ENCODE measurements around the gene ACTA2. TPM values are rescaled to one million over a fixed set of nuclear protein-coding genes. Genes with fewer than 3 reads are reported as not detected.

Gene ACTA2
- total RNA-seq, 1 donor from 2014 or later = 19.0 TPM

- H3K9me3 Mint-ChIP-seq = no peaks in the 10 kb centered on the region
- H3K4me1 Mint-ChIP-seq = peaks cover 9% of the 10 kb centered on the region
Observed at GRCh38 chr10:88931548-88931947, 21.0 kb downstream of the ACTA2 start.

GRCh38 chr10:88928254-88928653 is 24.3 kb downstream of the ACTA2 start:
- DNase-seq (ENCODE audit: low spot score) = no peak
- no peak overlapping the region for H3K4me3 Mint-ChIP-seq
- H3K36me3 Mint-ChIP-seq = no peaks in the 10 kb centered on the region
- no peaks in the 10 kb centered on the region for H3K9me3 Mint-ChIP-seq
- no peak overlapping the region for H3K4me2 ChIP-seq
- no peak overlapping the region for H2AFZ ChIP-seq (replicated peaks)
- H3K9me3 ChIP-seq (ENCODE audit: low read depth) = no peaks in the 10 kb centered on the region
- H4K20me1 ChIP-seq (ENCODE audit: low read depth) = no peaks in the 10 kb centered on the region
- no peaks in the 10 kb centered on the region for H3K4me1 ChIP-seq
- no peaks in the 10 kb centered on the region for H3K79me2 ChIP-seq (ENCODE audit: low read depth)
- peaks cover 5% of the 10 kb centered on the region for H3K4me1 Mint-ChIP-seq
- H3K27me3 ChIP-seq = no peaks in the 10 kb centered on the region
- H3K36me3 ChIP-seq = no peaks in the 10 kb centered on the region
- no peak overlapping the region for H3K27ac Mint-ChIP-seq
- H3K4me3 ChIP-seq = no peak overlapping the region
- no peaks in the 10 kb centered on the region for H3K27me3 Mint-ChIP-seq (ENCODE audit: insufficient read depth, low read depth)
- no peak overlapping the region for H3K9ac ChIP-seq
- H3F3A ChIP-seq (ENCODE audit: low read depth) = no peaks in the 10 kb centered on the region
- H3K27ac ChIP-seq = no peak overlapping the region
- no peak for TF ChIP-seq EZH2 (IDR thresholded peaks at IDR 0.05)
- TF ChIP-seq EZH2phosphoT487 (IDR thresholded peaks at IDR 0.05) = no peak
- no peak for TF ChIP-seq CTCF (IDR thresholded peaks at IDR 0.05)

More at GRCh38 chr10:88931548-88931947, 21.0 kb downstream of the ACTA2 start:
- Mint-ChIP-seq H3K4me3 (no peak overlapping the region), H3K27me3 (ENCODE audit: insufficient read depth, low read depth) (no peaks in the 10 kb centered on the region), H3K36me3 (no peaks in the 10 kb centered on the region), H3K27ac (no peak overlapping the region)
- no peak overlapping the region for H3K4me3 ChIP-seq
- no peaks in the 10 kb centered on the region for H3F3A ChIP-seq (ENCODE audit: low read depth)
- H3K4me1 ChIP-seq = no peaks in the 10 kb centered on the region
- no peaks in the 10 kb centered on the region for H3K36me3 ChIP-seq
- H3K27ac ChIP-seq = no peak overlapping the region
- DNase-seq (ENCODE audit: low spot score) = no peak
- no peaks in the 10 kb centered on the region for H3K9me3 ChIP-seq (ENCODE audit: low read depth)
- no peaks in the 10 kb centered on the region for H4K20me1 ChIP-seq (ENCODE audit: low read depth)
- no peak overlapping the region for H3K9ac ChIP-seq
- no peak overlapping the region for H3K4me2 ChIP-seq
- H3K27me3 ChIP-seq = no peaks in the 10 kb centered on the region
- no peak for TF ChIP-seq EZH2phosphoT487 (IDR thresholded peaks at IDR 0.05)
- no peaks in the 10 kb centered on the region for H3K79me2 ChIP-seq (ENCODE audit: low read depth)
- H2AFZ ChIP-seq (replicated peaks) = no peak overlapping the region

- Histone ChIP-seq H2AFZ (replicated peaks) (no peak overlapping the region), H3K36me3 (no peaks in the 10 kb centered on the region), H3K9me3 (ENCODE audit: low read depth) (no peaks in the 10 kb centered on the region), H4K20me1 (ENCODE audit: low read depth) (no peaks in the 10 kb centered on the region), H3K9ac (no peak overlapping the region), H3K4me3 (no peak overlapping the region), H3K4me2 (no peak overlapping the region), H3K79me2 (ENCODE audit: low read depth) (no peaks in the 10 kb centered on the region), H3F3A (ENCODE audit: low read depth) (no peaks in the 10 kb centered on the region), H3K4me1 (no peaks in the 10 kb centered on the region), H3K27me3 (no peaks in the 10 kb centered on the region), H3K27ac (no peak overlapping the region)
- Mint-ChIP-seq H3K4me3 (no peak overlapping the region), H3K9me3 (no peaks in the 10 kb centered on the region), H3K27me3 (ENCODE audit: insufficient read depth, low read depth) (no peaks in the 10 kb centered on the region), H3K27ac (no peak overlapping the region), H3K4me1 (no peaks in the 10 kb centered on the region), H3K36me3 (no peaks in the 10 kb centered on the region)
- DNase-seq (ENCODE audit: low spot score) = no peak
- no peak for TF ChIP-seq CTCF (IDR thresholded peaks at IDR 0.05)
- TF ChIP-seq EZH2 (IDR thresholded peaks at IDR 0.05) = no peak
- no peak for TF ChIP-seq EZH2phosphoT487 (IDR thresholded peaks at IDR 0.05)
Observed at GRCh38 chr10:88927416-88927690, 25.2 kb downstream of the ACTA2 start.

- Mint-ChIP-seq H3K9me3 (no peaks in the 10 kb centered on the region), H3K27ac (no peak overlapping the region), H3K36me3 (no peaks in the 10 kb centered on the region), H3K27me3 (ENCODE audit: insufficient read depth, low read depth) (no peaks in the 10 kb centered on the region), H3K4me1 (no peaks in the 10 kb centered on the region), H3K4me3 (no peak overlapping the region)
- Histone ChIP-seq H3F3A (ENCODE audit: low read depth) (no peaks in the 10 kb centered on the region), H3K27ac (no peak overlapping the region), H3K9me3 (ENCODE audit: low read depth) (no peaks in the 10 kb centered on the region), H3K4me2 (no peak overlapping the region), H3K79me2 (ENCODE audit: low read depth) (no peaks in the 10 kb centered on the region), H2AFZ (replicated peaks) (no peak overlapping the region), H3K4me1 (no peaks in the 10 kb centered on the region), H3K4me3 (no peak overlapping the region), H4K20me1 (ENCODE audit: low read depth) (no peaks in the 10 kb centered on the region), H3K27me3 (no peaks in the 10 kb centered on the region), H3K9ac (no peak overlapping the region), H3K36me3 (no peaks in the 10 kb centered on the region)
- TF ChIP-seq EZH2phosphoT487 (IDR thresholded peaks at IDR 0.05) = no peak
- TF ChIP-seq EZH2 (IDR thresholded peaks at IDR 0.05) = no peak
- TF ChIP-seq CTCF (IDR thresholded peaks at IDR 0.05) = no peak
- no peak for DNase-seq (ENCODE audit: low spot score)
Observed at GRCh38 chr10:88926566-88927415, 25.8 kb downstream of the ACTA2 start.
